Ishikawa (cell line): ENCODE results near the gene TPST2.

Source experiments
- CEBPB ChIP-seq: IDR thresholded peaks from 2 replicates; pipeline ENCODE4 v1.6.1; 2012
- CREB1 ChIP-seq: IDR thresholded peaks from 2 replicates; pipeline ENCODE4 v1.6.1; 2012; ENCODE audit warnings: low read depth
- EGR1 ChIP-seq: IDR thresholded peaks from 2 replicates; pipeline ENCODE4 v1.6.1; 2012
- EP300 ChIP-seq: IDR thresholded peaks from 2 replicates; pipeline ENCODE4 v1.6.1; 2012; ENCODE audit warnings: borderline replicate concordance
- FOXM1 ChIP-seq: IDR thresholded peaks from 2 replicates; pipeline ENCODE4 v1.6.1; 2012; ENCODE audit warnings: low read depth, borderline replicate concordance
- MAX ChIP-seq: IDR thresholded peaks from 2 replicates; pipeline ENCODE4 v1.6.1; 2012
- NFIC ChIP-seq: IDR thresholded peaks from 2 replicates; pipeline ENCODE4 v1.6.1; 2012
- RAD21 ChIP-seq: IDR thresholded peaks from 2 replicates; pipeline ENCODE4 v1.6.1; 2012; ENCODE audit warnings: low read depth
- TAF1 ChIP-seq: IDR thresholded peaks from 2 replicates; pipeline ENCODE4 v1.6.1; 2012; ENCODE audit warnings: low read depth, mild to moderate bottlenecking
- TCF12 ChIP-seq: IDR thresholded peaks from 2 replicates; pipeline ENCODE4 v1.6.1; 2012; ENCODE audit warnings: low read depth
- TEAD4 ChIP-seq: IDR thresholded peaks from 2 replicates; pipeline ENCODE4 v1.6.1; 2012
- USF1 ChIP-seq: IDR thresholded peaks from 2 replicates; pipeline ENCODE4 v1.6.1; 2012
- YY1 ChIP-seq: IDR thresholded peaks from 2 replicates; pipeline ENCODE4 v1.6.1; 2012; ENCODE audit warnings: low read depth
- ZBTB7A ChIP-seq: IDR thresholded peaks from 2 replicates; pipeline ENCODE4 v1.6.1; 2012; ENCODE audit warnings: low read depth
- TF ChIP-seq, protein P1 (sequence below): IDR thresholded peaks from 2 replicates; pipeline ENCODE4 v1.6.1; 2012; ENCODE audit warnings: low read depth, mild to moderate bottlenecking

TPST2 gene

GRCh38 chr22:26612652-26613051 is 22.7 kb upstream of the TPST2 start:
- no peak for TF ChIP-seq EP300
- no peak for TF ChIP-seq ZBTB7A
- TF ChIP-seq CREB1, result no peak
- TF ChIP-seq YY1, result no peak
- TF ChIP-seq EGR1, result no peak

GRCh38 chr22:26610996-26611395 is 21.1 kb upstream of the TPST2 start:
- TF ChIP-seq FOXM1 (no peak), TCF12 (no peak), USF1 (no peak), NFIC (no peak), EGR1 (no peak), YY1 (no peak)

GRCh38 chr22:26610072-26610958 is 20.4 kb upstream of the TPST2 start:
- TF ChIP-seq EGR1 (no peak), TAF1 (no peak)

- TF ChIP-seq USF1 (no peak), TEAD4 (no peak), EP300 (no peak), TCF12 (no peak), MAX (no peak)
Observed at GRCh38 chr22:26609287-26609686, 19.4 kb upstream of the TPST2 start.

DNA sequence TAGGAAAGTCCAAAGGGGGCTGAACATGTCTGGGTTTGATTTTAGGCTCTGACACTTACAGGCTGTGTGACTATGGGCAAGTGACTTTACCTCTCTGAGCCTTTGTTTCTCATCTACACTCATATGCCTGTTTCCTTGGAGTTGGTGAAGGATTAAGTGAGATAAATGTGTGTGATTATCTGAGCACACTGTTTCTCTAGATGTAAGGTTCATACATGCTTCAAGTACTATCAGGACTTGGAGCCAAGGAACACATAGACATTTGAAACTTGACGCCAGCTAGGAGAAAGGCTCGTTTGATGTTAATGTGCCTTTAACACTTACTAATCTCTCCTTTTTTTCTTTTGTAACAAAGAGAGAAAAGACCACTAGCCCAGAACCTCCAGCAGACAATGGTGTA is 18.2 kb upstream of the TPST2 start:
- TF ChIP-seq NFIC, result no peak
- TF ChIP-seq TAF1, result no peak
- no peak for TF ChIP-seq FOXM1
- TF ChIP-seq YY1, result no peak
- TF ChIP-seq CREB1, result no peak
- no peak for TF ChIP-seq RAD21
- TF ChIP-seq, protein P1, sequence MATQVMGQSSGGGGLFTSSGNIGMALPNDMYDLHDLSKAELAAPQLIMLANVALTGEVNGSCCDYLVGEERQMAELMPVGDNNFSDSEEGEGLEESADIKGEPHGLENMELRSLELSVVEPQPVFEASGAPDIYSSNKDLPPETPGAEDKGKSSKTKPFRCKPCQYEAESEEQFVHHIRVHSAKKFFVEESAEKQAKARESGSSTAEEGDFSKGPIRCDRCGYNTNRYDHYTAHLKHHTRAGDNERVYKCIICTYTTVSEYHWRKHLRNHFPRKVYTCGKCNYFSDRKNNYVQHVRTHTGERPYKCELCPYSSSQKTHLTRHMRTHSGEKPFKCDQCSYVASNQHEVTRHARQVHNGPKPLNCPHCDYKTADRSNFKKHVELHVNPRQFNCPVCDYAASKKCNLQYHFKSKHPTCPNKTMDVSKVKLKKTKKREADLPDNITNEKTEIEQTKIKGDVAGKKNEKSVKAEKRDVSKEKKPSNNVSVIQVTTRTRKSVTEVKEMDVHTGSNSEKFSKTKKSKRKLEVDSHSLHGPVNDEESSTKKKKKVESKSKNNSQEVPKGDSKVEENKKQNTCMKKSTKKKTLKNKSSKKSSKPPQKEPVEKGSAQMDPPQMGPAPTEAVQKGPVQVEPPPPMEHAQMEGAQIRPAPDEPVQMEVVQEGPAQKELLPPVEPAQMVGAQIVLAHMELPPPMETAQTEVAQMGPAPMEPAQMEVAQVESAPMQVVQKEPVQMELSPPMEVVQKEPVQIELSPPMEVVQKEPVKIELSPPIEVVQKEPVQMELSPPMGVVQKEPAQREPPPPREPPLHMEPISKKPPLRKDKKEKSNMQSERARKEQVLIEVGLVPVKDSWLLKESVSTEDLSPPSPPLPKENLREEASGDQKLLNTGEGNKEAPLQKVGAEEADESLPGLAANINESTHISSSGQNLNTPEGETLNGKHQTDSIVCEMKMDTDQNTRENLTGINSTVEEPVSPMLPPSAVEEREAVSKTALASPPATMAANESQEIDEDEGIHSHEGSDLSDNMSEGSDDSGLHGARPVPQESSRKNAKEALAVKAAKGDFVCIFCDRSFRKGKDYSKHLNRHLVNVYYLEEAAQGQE, result no peak
- TF ChIP-seq CEBPB, result no peak
- no peak for TF ChIP-seq TCF12
- TF ChIP-seq EP300, result no peak
- TF ChIP-seq EGR1, result no peak

DNA sequence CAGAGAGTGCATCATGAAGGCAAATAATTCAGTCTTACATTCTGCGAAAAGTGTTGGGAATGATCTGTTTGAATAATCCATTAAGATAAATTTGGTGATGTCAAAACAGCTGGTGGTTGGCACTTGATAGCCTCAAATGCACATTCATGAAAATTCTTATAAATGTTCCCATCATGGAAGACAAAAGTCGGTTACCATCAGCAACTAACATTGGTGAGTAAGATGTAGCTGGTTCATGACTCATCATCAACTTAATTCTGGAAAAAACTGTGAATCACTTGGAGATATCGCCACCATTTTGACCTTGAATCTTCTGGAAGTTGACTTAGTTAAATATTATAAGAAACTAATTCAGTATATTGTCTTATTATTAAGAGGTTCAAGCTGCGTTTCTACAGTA is 16.7 kb upstream of the TPST2 start:
- TF ChIP-seq ZBTB7A, result no peak
- no peak for TF ChIP-seq RAD21
- TF ChIP-seq CEBPB, result no peak
- no peak for TF ChIP-seq NFIC
- TF ChIP-seq, protein P1, result no peak
- TF ChIP-seq TCF12, result no peak
- TF ChIP-seq YY1, result no peak
- TF ChIP-seq EGR1, result no peak
- TF ChIP-seq TAF1, result no peak
- no peak for TF ChIP-seq CREB1
- no peak for TF ChIP-seq EP300
- no peak for TF ChIP-seq USF1
- TF ChIP-seq TEAD4, result no peak
- no peak for TF ChIP-seq MAX
